PFSK-1 (cell line): ENCODE measurements around the gene PPARA.

Source experiments
- POLR2AphosphoS5 ChIP-seq: IDR thresholded peaks from 2 replicates; pipeline ENCODE4 v1.6.1; 2012; ENCODE audit warnings: low read depth, mild to moderate bottlenecking, control low read depth, low read length, moderate library complexity
- SIN3A ChIP-seq: IDR thresholded peaks from 2 replicates; pipeline ENCODE4 v1.6.1; 2012; ENCODE audit warnings: mild to moderate bottlenecking, low read length, moderate library complexity, borderline replicate concordance; ENCODE audit not compliant: insufficient read depth
- TAF1 ChIP-seq: IDR thresholded peaks from 2 replicates; pipeline ENCODE4 v1.6.1; 2012; ENCODE audit warnings: low read length, control low read depth, borderline replicate concordance; ENCODE audit not compliant: insufficient read depth

DNA sequence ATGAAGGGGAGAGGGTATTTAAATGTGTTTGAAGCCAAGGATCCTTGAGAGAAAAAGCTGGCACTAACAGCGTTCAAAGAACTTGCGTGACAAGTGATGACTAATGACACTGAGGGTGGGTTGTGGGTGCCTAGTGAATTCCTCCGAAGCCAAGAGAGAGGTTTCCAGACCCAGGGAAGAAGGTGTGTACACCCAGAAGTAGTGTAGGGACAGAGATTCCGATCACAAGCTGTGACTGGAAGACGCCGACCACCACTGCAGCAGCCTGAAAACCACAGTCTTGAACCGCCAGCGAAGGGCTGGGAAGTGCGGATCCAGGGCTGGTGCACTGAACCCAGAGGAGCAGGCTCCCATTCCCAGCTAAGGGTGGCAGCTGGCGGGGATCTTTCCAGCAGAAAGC, 9.5 kb downstream of the PPARA start:
- TF ChIP-seq TAF1: no peak
- no peak for TF ChIP-seq SIN3A
- TF ChIP-seq POLR2AphosphoS5: no peak
